DMS53 treated with DMSO at 0.1 percent for 48 hours (cell line): ENCODE data around the gene ALKBH6.

Source experiments
- DNase-seq: peaks from one replicate; lab custom pipeline; 2025; ENCODE audit not compliant: unreplicated experiment; lab: John Stamatoyannopoulos, UW

ALKBH6 gene

GRCh38 chr19:36030264-36031148 lies 16.5 kb upstream of the ALKBH6 start:
- peak; percentile 8 for DNase-seq

GRCh38 chr19:36028313-36029041 lies 14.5 kb upstream of the ALKBH6 start:
- no peak for DNase-seq

GRCh38 chr19:36027696-36028095 lies 13.7 kb upstream of the ALKBH6 start:
- DNase-seq = no peak

GRCh38 chr19:36026091-36026876 lies 12.3 kb upstream of the ALKBH6 start:
- DNase-seq = no peak

GRCh38 chr19:36025541-36025940 lies 11.5 kb upstream of the ALKBH6 start:
- no peak for DNase-seq

- DNase-seq = no peak
These were observed 9.4 kb upstream of the ALKBH6 start for GRCh38 chr19:36023432-36023831.

- no peak for DNase-seq
These were observed 5.2 kb upstream of the ALKBH6 start for GRCh38 chr19:36019061-36019670.

- DNase-seq = no peak
These were observed 567 bp downstream of the ALKBH6 start for GRCh38 chr19:36013280-36014011.

GRCh38 chr19:36010402-36010801 lies 3.6 kb downstream of the ALKBH6 start:
- DNase-seq = no peak

GRCh38 chr19:36009633-36010379 lies 4.2 kb downstream of the ALKBH6 start:
- no peak for DNase-seq

GRCh38 chr19:36009220-36009619 lies 4.8 kb downstream of the ALKBH6 start:
- DNase-seq = peak; percentile 77

- peak; percentile 89 for DNase-seq
These were observed 5.6 kb downstream of the ALKBH6 start, which contains the start of gene SYNE4 for GRCh38 chr19:36008336-36008978. Gene SYNE4 (minus strand): TSS chr19:36008813. CDS start chr19:36008681, 132 bp downstream.

- no peak for DNase-seq
These were observed 7.1 kb downstream of the ALKBH6 start for GRCh38 chr19:36006955-36007354.

- DNase-seq = no peak
These were observed 10.7 kb downstream of the ALKBH6 start for GRCh38 chr19:36003284-36003683.

GRCh38 chr19:36001605-36002004 lies 12.4 kb downstream of the ALKBH6 start:
- DNase-seq = no peak

GRCh38 chr19:35996777-35997176 lies 17.2 kb downstream of the ALKBH6 start:
- no peak for DNase-seq

GRCh38 chr19:35995048-35995993 lies 18.7 kb downstream of the ALKBH6 start, which contains the start of gene SDHAF1:
Gene SDHAF1 (plus strand): TSS chr19:35995188. CDS start chr19:35995275, 87 bp downstream.
- peak; percentile 97 for DNase-seq
